ENCODE data around the gene SYPL2. TPM values are rescaled to one million over a fixed set of nuclear protein-coding genes. Genes with fewer than 3 reads are reported as not detected.

SYPL2 gene
- total RNA-seq, 1 experiment from 2014 or later = not detected

- Mint-ChIP-seq H3K27me3 (ENCODE audit: unreplicated experiment) (no peaks in the 10 kb centered on the region), H3K9me3 (ENCODE audit: low read depth, unreplicated experiment) (no peaks in the 10 kb centered on the region), H3K4me1 (ENCODE audit: low read depth, unreplicated experiment) (peaks cover 22% of the 10 kb centered on the region), H3K4me3 (ENCODE audit: low read depth, unreplicated experiment) (peak within 1 kb of the TSS; percentile 89), H3K36me3 (ENCODE audit: insufficient read depth, unreplicated experiment) (peaks cover 42% of the 10 kb centered on the region), H3K27ac (ENCODE audit: unreplicated experiment) (peak within 1 kb of the TSS; percentile 89)
- peak; percentile 92 for DNase-seq
- no TSS peak for BruUV-seq (replicated peaks)
- TF ChIP-seq, protein P1, sequence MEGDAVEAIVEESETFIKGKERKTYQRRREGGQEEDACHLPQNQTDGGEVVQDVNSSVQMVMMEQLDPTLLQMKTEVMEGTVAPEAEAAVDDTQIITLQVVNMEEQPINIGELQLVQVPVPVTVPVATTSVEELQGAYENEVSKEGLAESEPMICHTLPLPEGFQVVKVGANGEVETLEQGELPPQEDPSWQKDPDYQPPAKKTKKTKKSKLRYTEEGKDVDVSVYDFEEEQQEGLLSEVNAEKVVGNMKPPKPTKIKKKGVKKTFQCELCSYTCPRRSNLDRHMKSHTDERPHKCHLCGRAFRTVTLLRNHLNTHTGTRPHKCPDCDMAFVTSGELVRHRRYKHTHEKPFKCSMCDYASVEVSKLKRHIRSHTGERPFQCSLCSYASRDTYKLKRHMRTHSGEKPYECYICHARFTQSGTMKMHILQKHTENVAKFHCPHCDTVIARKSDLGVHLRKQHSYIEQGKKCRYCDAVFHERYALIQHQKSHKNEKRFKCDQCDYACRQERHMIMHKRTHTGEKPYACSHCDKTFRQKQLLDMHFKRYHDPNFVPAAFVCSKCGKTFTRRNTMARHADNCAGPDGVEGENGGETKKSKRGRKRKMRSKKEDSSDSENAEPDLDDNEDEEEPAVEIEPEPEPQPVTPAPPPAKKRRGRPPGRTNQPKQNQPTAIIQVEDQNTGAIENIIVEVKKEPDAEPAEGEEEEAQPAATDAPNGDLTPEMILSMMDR (IDR thresholded peaks at IDR 0.05; ENCODE audit: unreplicated experiment) = no peak
- intact Hi-C loops (cut with micrococcal nuclease; ENCODE audit: unreplicated experiment) = loop anchor here (2.0 to 5.0 kb wide), 3 partner anchors 36 to 106 kb away; no protein-coding TSS in a partner anchor
- CTCF ChIA-PET = interaction anchor here (0.6 to 0.9 kb wide), 4 partner anchors 43 to 1076 kb away, joined by 3 to 4 read pairs (median 3); partner anchors contain the start of gene ATXN7L2
Observed at GRCh38 chr1:109426281-109427170, 39.8 kb upstream of the SYPL2 start, which contains the start of gene PSMA5. Gene PSMA5 (minus strand): TSS chr1:109426448. CDS start chr1:109426330, 118 bp downstream.

DNA sequence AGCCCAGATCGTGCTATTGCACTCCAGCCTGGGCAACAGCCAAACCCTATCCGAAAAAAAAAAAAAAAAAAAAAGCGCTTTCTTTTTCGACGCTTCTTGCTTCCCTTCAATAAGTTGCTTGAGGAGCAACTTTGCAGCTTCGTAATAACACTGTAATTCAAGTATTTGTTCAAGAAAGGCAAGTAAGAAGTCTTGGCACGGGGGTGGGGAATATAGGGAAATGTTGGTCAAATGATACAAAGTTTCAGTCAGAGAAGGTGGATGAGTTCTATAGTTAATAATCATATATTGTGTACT, 39.2 kb upstream of the SYPL2 start:
- intact Hi-C loops (cut with micrococcal nuclease; ENCODE audit: unreplicated experiment) = loop anchor here (2.0 to 5.0 kb wide), 3 partner anchors 35 to 106 kb away; no protein-coding TSS in a partner anchor
- Mint-ChIP-seq H3K36me3 (ENCODE audit: insufficient read depth, unreplicated experiment) (peaks cover 38% of the 10 kb centered on the region), H3K4me1 (ENCODE audit: low read depth, unreplicated experiment) (peaks cover 18% of the 10 kb centered on the region), H3K27me3 (ENCODE audit: unreplicated experiment) (no peaks in the 10 kb centered on the region), H3K27ac (ENCODE audit: unreplicated experiment) (peak overlapping the region; percentile 89), H3K4me3 (ENCODE audit: low read depth, unreplicated experiment) (peak overlapping the region; percentile 89), H3K9me3 (ENCODE audit: low read depth, unreplicated experiment) (no peaks in the 10 kb centered on the region)
- TF ChIP-seq, protein P1 (IDR thresholded peaks at IDR 0.05; ENCODE audit: unreplicated experiment) = no peak
- no peak for DNase-seq
- BruUV-seq (replicated peaks) = TSS peak; percentile 60
- CTCF ChIA-PET = interaction anchor here (0.6 to 0.9 kb wide), 2 partner anchors 43 to 63 kb away, joined by 3 to 4 read pairs; no protein-coding TSS in a partner anchor

DNA sequence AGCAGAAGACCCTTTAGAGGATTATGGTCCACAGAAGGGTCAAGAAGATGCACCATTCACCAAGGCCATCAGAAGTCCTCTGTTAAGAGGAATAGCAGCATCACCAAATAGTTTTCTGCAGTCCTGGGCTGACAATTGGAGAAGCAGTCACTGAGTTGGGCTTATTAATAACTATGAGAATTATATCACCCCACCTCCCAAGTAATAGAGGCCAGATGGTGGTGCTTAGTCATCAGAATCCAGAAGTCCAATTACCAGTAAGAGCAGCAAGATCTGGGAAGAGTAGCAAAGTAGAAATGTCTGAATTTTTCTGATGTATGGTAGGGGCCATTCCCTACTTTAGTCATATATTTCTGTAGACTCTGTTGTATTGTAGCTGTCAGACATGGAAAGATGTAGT, 34.0 kb upstream of the SYPL2 start:
- TF ChIP-seq, protein P1 (IDR thresholded peaks at IDR 0.05; ENCODE audit: unreplicated experiment) = no peak

DNA sequence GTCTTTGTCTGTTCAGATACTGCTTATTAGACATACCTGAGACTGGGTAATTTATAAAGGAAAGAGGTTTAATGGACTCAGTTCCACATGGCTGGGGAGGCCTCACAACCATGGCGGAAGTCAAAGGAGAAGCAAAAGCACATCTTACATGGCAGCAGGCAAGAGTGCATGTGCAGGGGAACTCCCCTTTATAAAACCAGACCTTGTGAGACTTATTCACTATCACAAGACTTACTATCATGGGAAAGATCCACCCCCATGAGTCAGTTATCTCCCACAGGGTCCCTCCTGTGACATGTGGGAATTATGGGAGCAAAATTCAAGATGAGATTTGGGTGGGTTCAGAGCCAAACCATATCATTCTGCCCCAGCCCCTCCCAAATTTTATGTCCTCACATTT, 33.0 kb upstream of the SYPL2 start:
- intact Hi-C loops (cut with micrococcal nuclease; ENCODE audit: unreplicated experiment) = no loop called here
- no TSS peak for BruUV-seq (replicated peaks)
- H3K9me3 Mint-ChIP-seq (ENCODE audit: low read depth, unreplicated experiment) = peaks cover 2% of the 10 kb centered on the region
- H3K27ac Mint-ChIP-seq (ENCODE audit: unreplicated experiment) = no peak overlapping the region
- TF ChIP-seq, protein P1 (IDR thresholded peaks at IDR 0.05; ENCODE audit: unreplicated experiment) = no peak
- no peaks in the 10 kb centered on the region for H3K4me1 Mint-ChIP-seq (ENCODE audit: low read depth, unreplicated experiment)
- H3K27me3 Mint-ChIP-seq (ENCODE audit: unreplicated experiment) = no peaks in the 10 kb centered on the region
- no peak overlapping the region for H3K4me3 Mint-ChIP-seq (ENCODE audit: low read depth, unreplicated experiment)
- H3K36me3 Mint-ChIP-seq (ENCODE audit: insufficient read depth, unreplicated experiment) = no peaks in the 10 kb centered on the region
- DNase-seq = no peak
- CTCF ChIA-PET = no interaction called here

More for the DNA sequence above, 34.0 kb upstream of the SYPL2 start:
- intact Hi-C loops (cut with micrococcal nuclease; ENCODE audit: unreplicated experiment) = no loop called here
- Mint-ChIP-seq H3K4me1 (ENCODE audit: low read depth, unreplicated experiment) (no peaks in the 10 kb centered on the region), H3K9me3 (ENCODE audit: low read depth, unreplicated experiment) (peaks cover 2% of the 10 kb centered on the region), H3K36me3 (ENCODE audit: insufficient read depth, unreplicated experiment) (peaks cover 1% of the 10 kb centered on the region), H3K4me3 (ENCODE audit: low read depth, unreplicated experiment) (no peak overlapping the region), H3K27me3 (ENCODE audit: unreplicated experiment) (no peaks in the 10 kb centered on the region), H3K27ac (ENCODE audit: unreplicated experiment) (no peak overlapping the region)
- no peak for DNase-seq
- no TSS peak for BruUV-seq (replicated peaks)
- CTCF ChIA-PET = no interaction called here
